ENCODE results near the gene ANK3.

GRCh38 chr10:60003651-60004523, 385.8 kb downstream of the ANK3 start:
- TF ChIP-seq, protein P1, sequence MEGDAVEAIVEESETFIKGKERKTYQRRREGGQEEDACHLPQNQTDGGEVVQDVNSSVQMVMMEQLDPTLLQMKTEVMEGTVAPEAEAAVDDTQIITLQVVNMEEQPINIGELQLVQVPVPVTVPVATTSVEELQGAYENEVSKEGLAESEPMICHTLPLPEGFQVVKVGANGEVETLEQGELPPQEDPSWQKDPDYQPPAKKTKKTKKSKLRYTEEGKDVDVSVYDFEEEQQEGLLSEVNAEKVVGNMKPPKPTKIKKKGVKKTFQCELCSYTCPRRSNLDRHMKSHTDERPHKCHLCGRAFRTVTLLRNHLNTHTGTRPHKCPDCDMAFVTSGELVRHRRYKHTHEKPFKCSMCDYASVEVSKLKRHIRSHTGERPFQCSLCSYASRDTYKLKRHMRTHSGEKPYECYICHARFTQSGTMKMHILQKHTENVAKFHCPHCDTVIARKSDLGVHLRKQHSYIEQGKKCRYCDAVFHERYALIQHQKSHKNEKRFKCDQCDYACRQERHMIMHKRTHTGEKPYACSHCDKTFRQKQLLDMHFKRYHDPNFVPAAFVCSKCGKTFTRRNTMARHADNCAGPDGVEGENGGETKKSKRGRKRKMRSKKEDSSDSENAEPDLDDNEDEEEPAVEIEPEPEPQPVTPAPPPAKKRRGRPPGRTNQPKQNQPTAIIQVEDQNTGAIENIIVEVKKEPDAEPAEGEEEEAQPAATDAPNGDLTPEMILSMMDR (IDR thresholded peaks at IDR 0.05), result no peak
- TF ChIP-seq POLR2A (IDR thresholded peaks at IDR 0.05), result no peak
